Fibroblast of peridontal ligament (primary cell): ENCODE results near the gene OXCT1.
"Not testable (repeated sequence)": the region's sequence is repeated elsewhere in the genome, so short reads cannot be mapped to it uniquely, and the experiment has no call there.

ENCODE experiments used
- DNase-seq: peaks from one replicate; pipeline ENCODE4 v3.0.0-alpha.2; 2010; ENCODE audit errors: extremely low read depth

OXCT1 gene

GRCh38 chr5:41721516-41721915 lies 148.7 kb downstream of the OXCT1 start:
- peak; percentile 43 for DNase-seq

DNA sequence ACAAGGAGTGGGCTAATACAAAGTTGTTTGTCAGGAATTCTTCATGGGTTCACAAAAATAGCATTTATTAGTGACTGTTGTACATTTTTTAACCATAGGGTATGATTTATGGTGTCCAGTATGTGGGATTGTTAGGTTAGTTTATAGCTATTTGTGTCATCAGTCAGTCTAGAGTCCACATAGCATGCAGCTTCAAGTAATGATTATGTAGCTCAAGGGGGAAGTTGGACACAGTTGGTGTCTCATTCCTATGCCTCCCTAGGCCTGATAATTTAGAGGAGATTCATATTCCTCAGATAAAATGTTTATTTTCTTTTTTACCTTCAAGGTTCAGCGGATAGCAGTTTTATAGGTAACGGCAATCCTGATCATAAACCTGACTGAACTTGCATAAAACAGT lies 153.8 kb downstream of the OXCT1 start:
- no peak for DNase-seq

DNA sequence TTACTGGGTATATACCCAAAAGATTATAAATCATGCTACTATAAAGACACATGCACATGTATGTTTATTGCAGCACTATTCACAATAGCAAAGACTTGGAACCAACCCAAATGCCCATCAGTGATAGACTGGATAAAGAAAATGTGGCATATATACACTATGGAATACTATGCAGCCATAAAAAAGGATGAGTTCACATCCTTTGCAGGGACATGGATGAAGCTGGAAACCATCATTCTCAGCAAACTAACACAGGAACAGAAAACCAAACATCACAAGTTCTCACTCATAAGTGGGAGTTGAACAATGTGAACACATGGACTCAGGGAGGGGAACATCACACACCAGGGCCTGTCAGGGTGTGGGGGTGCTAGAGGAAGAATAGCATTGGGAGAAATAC lies 155.8 kb downstream of the OXCT1 start:
- not testable (repeated sequence) for DNase-seq

GRCh38 chr5:41708604-41708940 lies 161.7 kb downstream of the OXCT1 start:
- no peak for DNase-seq

DNA sequence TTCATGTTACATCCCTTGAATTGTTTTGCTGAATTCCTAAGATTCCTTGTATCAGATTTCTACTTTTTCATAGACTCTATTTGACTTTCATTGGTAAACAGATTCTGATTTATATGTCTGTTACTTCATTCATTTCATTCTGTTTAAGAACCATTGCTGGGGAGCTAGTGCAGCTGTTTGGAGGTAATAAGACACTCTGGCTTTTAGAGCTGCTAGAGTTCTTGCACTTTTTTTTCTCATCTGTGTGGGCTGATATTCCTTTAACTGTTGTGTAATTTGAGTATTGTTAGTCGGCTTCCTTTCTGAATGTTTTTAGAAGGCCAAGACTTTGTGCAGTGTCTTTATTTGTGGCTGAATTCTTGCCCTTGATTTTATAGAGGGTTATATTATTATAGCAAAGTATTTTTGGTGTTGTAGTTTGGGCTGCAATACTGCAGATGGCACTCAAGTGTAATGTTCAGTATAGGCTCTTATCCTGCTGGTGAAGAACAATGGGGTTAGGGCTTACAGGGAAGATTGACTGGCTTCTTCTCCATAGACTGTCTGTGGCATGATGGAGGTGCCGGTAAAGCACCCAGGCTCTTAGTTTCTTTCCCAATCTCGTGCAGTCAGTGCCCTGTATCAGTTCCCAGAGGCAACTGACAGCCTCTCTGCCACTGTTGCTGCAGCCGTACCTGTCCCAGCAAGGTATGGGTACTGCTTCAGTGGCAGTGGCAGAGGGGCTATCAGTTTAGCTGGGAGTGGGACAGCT lies 162.2 kb downstream of the OXCT1 start:
- DNase-seq: peak; percentile 74

- DNase-seq: peak; percentile 5
Observed at GRCh38 chr5:41695920-41696582, 174.2 kb downstream of the OXCT1 start.

DNA sequence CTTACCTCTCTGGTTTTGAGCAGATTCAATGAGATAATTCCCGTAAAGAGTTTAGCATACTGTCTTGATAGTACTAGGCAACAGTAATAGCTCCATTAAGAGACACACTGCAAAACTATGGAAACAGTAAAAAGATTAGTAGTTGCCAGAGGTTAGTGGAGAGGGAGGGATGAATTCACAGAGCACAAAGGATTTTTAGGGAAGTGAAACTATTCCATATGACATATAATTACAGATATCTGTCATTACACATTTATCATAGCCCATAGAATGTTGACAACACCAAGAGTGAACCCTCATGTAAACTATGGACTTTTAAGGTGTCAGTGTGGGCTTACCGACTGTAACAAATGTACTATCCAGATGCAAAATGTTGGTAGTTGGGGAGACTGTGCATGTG lies 183.5 kb downstream of the OXCT1 start:
- no peak for DNase-seq

DNA sequence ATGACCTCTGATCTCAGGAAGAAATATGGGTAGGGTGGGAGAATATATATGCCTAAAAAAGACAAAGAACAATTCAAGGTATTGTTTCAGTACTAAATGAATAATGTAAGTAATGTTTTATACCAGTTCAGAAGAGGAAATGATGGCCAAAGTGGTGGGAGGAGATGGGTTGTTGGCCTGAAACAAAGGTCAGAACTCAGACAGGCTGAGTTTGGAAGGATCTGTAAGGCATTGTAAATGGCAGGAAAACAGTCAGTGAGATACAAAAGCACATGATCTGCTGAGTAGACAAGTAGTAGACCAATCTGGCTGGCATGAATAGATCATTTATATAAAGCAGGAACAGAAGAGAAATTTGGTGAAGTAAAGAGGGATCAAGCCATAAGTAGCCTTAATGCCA lies 184.0 kb downstream of the OXCT1 start:
- DNase-seq: no peak

- DNase-seq: no peak
Observed at GRCh38 chr5:41683181-41683580, 187.0 kb downstream of the OXCT1 start.

- no peak for DNase-seq
Observed at GRCh38 chr5:41682641-41683040, 187.6 kb downstream of the OXCT1 start.

GRCh38 chr5:41681840-41682239 lies 188.4 kb downstream of the OXCT1 start:
- DNase-seq: no peak
